Hippocampal formation (tissue), 2 donors: Measurements from ENCODE around the gene SMIM9.
"Not testable (repeated sequence)": the region's sequence is repeated elsewhere in the genome, so short reads cannot be mapped to it uniquely, and the experiment has no call there.

Source experiments
- DNase-seq, 2 donors: peaks; one replicate each; lab custom pipeline; 2025; lab: John Stamatoyannopoulos, UW

Gene SMIM9

DNA sequence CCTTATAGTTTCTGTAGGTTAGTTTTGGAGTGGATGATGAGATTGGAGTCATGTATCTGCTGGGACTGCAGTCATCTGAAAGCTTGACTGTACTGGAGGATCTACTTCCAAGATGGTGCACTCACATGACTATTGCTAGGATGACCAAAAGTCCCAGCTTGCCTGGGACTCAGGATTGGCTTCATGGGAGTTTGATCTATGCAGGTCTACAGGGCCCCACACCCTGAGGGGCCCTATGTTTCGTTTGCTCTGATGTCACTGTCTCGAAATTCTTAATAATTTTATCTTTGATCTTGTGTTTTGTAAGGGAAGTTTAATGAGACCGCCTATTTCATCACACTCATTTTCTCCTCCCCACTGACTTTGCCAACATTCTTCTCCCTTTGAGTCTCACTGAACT, at the start of gene SMIM9:
Gene SMIM9 (minus strand): TSS at position 101 of the 400 bp plus-strand sequence. CDS start 3,806 bp downstream, outside the sequence.
- no peak for DNase-seq

GRCh38 chrX:154884069-154884468, 49.6 kb upstream of the SMIM9 start:
- not testable (repeated sequence) for DNase-seq

DNA sequence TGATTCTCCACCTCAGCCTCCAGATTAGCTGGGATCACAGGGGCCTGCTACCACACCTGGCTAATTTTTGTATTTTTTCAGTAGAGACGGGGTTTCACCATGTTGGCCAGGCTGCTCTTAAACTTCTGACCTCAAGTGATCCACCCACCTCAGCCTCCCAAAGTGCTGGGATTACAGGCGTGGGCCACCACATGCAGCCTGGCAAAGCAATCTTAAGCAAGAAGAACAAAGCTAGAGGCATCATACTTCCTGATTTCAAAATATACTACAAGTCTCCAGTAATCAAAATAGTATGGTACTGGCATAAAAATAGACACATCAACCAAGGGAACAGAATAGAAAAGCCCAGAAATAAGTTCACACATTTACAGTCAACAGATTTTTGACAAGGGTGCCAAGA, 38.9 kb upstream of the SMIM9 start:
- DNase-seq: no peak

GRCh38 chrX:154868522-154868921, 34.1 kb upstream of the SMIM9 start:
- not testable (repeated sequence) for DNase-seq

- no peak for DNase-seq
These were observed 20.8 kb upstream of the SMIM9 start for GRCh38 chrX:154855256-154855655.

DNA sequence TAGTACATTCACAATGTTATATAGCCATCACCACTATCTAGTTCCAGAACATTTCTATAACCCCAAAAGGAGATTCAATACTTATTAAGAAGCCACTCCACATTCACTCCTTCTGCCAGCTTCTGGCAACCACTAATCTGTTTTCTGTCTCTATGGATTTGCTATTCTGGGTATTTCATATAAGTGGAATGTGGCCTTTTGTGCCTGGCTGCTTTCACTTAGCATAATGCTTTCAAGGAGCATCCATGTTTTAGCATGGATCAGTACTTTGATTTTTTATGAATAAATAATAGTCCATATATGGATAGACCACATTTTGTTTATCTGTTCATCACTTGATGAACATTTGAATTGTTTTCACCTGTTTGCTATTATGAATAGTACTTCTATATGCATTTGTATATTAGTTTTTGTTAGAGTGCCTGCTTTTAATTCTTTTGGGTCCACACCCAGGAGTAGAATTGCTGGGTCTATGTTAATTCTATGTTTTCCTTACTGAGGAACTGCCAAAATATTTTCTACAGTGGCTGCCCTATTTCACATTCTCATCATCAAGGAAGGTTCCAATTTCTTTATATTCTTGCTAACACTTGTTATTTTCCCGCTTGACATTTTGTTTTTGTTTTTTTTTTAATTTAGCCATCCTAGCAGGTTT, 16.6 kb upstream of the SMIM9 start:
- no peak for DNase-seq

DNA sequence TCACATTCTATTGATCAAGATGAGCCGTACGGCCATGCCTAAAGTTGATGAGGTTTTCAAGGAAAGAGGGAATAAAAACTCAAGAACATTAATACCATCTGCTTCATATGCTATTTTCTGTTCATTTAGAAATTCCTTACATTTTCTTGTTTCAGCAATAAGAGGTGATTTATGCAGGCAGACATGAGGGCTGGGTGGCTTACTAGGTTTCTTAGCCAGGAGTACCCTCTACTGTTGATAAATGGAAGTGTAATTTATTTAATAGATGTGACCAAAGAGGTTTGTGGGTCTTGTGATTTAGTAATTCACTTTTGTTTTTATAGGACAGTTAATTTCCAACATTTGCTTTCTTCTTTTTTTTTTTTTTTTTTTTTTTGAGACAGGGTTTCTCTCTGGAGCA, 6.4 kb upstream of the SMIM9 start:
- DNase-seq: peak in 1 of 2 donors; percentile 1

GRCh38 chrX:154836163-154836562, 1.7 kb upstream of the SMIM9 start:
- no peak for DNase-seq

DNA sequence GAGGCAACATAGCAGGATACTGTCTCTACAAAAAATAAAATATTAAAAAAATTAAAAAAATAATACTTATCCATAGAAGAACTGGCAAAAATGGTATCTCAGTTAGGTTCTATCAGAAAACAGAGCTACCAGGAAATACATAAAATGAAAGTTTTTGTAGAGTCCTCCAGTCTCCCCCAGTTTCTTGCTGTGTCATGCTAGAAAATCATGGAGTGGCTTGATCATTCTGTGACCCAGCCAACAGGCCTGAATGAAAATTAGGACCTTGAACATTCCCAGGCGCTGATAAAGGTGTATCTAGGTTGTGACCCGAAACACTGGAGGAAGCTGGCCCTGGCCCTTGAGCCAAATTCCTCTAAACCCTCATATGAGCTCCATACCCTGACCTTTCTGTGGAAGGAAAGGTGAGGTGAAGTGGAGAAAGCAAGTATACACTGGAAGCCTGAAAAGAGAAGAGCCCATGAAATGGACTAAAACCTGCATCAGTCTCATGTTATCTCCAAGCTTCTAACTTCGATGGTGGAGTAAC, 652 bp downstream of the SMIM9 start:
- no peak for DNase-seq

DNA sequence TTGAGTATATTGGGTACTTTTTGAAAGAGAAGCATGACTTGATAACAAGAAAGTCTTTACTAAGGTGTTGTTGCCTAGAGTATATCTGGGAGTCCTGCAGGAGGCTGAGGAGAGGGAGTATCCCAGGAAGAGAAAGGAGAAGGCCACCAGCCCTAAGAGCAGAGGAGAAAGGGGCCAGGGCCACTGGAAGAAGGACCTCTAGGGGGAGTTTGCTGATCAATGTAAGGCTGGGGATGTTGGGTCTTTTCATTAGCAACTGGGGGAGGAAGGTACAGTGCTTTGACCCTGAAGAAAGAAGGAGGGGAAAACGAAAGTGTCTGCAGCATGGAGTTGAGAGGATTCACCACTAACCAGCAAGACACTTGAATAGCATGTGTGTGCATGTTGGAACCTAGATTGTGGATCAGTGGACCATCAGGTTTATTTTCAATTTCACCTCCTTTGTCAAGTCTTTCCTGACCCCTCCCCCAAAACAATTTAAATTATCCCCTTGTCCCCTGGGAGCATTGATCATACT, 4.5 kb downstream of the SMIM9 start:
- no peak for DNase-seq

DNA sequence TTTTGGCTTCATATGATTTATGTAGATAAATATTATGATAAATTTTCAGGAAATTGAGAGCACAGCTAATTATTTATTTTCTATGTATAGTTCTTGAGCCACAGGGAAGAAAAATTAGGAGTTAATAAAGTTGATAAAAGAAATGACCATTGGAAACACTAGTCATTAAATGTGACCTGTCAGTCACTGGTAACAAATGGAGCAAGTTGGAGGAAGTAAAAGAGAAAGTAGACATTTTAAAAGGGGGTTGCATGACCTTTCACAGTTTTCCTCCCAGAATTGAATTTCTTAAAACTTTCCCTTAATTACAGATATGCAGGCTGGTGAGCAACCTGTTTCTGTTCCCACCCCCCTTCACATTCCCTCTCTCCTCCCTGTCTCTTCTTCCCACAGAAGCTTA, 5.3 kb downstream of the SMIM9 start:
- no peak for DNase-seq

DNA sequence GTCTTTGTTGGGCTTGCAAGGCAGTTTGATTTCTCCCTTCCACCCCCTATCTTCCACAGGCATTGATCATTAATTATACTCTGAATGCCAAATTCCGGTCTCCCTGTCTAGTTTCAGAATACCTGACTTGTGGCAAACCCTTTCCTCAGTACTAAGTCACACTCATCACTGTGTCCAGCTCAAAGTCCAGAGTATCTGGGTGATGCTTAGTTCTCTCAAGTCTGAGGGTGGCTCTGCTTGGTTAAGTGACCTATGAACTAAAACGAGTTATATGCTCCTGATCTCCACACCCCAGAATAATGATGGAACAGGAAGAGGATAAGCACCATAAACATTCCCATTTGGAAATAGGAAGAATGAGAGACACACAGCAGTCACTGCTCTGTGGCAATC, 6.5 kb downstream of the SMIM9 start:
- DNase-seq: no peak

DNA sequence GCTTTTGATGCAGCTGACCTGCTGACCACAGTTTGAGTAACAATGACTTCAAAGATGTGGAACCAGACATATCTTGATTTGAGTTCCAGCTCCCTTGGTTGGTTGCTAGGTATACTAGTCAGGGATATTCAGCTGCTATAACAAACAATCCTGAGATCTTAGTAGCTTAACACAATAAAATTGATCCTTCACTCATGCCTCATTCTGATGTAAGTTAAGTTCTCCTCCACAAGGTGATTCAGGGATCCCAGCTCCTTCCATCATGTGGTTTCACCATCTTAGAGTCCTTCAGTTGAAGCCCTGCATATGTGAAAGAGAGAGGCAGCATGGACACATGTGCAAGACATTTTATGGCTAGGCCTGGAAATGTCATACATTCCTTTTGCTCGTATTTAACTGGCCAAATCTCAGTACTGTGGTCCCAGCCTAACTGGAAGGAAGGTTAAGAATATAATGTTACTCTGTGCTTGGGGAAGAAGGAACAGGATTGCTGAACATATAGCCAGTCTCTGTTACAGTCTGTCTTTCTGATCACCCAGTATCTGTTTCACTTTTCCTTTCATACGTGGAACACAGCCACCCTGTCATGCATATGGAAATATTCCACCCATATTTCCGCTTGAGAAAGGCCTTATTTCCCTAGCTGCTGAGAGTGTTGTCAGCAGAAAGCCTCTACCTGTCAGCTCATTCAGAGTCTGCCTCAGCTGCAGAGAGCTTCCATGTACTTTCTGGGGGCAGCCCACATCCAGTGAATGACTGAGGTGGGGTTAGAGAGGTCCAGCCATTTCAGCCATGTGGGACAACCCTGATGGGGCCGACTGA, 7.1 kb downstream of the SMIM9 start:
- DNase-seq: no peak

DNA sequence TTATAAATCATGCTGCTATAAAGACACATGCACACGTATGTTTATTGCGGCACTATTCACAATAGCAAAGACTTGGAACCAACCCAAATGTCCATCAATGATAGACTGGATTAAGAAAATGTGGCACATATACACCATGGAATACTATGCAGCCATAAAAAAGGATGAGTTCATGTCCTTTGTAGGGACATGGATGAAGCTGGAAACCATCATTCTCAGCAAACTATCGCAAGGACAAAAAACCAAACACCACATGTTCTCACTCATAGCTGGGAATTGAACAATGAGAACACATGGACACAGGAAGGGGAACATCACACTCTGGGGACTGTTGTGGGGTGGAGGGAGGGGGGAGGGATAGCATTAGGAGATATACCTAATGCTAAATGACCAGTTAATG, 8.9 kb downstream of the SMIM9 start:
- not testable (repeated sequence) for DNase-seq

GRCh38 chrX:154824638-154825037, 9.8 kb downstream of the SMIM9 start:
- no peak for DNase-seq

- no peak for DNase-seq
These were observed 12.4 kb downstream of the SMIM9 start for GRCh38 chrX:154822029-154822428.

GRCh38 chrX:154821523-154821922, 12.9 kb downstream of the SMIM9 start:
- no peak for DNase-seq

GRCh38 chrX:154819771-154820341, 14.6 kb downstream of the SMIM9 start:
- DNase-seq: no peak

GRCh38 chrX:154818916-154819770, 15.3 kb downstream of the SMIM9 start:
- no peak for DNase-seq

DNA sequence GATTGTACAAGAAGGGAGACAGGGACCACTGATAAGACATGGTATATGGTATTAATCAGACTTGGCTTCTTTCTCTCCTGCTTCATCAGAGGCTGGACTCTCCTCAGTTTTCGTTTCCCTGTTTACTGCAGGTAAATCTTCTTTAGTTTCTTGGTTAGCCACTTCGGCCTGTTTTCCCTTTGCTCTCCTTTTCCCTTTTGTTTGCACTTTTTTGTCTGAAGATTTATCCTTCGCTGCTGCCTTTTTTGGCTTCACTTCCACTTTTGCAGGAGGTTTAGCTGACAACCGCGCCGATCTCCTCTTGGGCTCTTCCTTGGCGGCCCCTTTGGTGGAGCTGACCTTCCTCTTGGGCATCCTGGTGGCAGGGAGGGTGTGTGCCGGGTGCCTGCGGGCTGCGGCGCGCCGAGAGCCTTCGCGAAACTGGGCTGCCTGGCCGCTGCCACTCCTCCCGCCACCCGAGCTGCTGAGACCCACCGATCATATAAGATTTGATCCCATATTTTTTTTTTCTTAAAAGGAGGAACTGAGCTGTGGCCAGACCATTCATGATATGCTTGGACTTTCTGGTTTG, 17.3 kb downstream of the SMIM9 start:
- DNase-seq: not testable (repeated sequence)

DNA sequence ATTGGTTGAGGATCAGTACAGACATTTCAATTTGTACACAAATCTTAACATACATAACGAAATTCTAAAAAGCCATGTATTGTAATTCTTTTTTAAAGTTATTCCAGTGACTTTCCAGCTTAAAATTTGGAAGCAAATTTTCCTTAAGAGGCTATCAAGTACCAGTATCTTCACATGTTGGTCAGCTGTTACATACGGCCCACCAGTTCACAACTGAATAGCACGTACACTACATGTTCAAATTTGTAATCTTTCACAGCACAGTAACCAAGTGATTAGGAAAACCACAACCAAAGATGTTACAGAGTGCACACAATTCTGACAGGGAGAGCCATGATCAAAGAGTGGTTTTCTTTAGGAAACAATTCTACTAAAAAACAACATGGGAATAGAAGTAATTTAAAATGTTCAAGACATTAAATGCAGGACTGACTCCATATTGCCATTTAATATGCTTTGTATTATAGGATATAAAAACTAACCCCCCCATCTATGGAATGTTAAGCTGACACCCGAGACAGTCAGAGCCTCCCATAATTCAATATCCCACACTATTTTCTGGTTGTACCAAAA, 18.1 kb downstream of the SMIM9 start:
- DNase-seq: not testable (repeated sequence)
